Breast epithelium (tissue), 3 donors: Measurements from ENCODE around the gene TCEAL4.

Experiments
- CTCF ChIP-seq, 3 donors: fragments of 450-650 bp; IDR thresholded peaks; one replicate each; pipeline ENCODE4 v1.5.1; 2016 to 2017; ENCODE audit warnings: antibody characterized with exemption in 3 of 3, mild to moderate bottlenecking in 3 of 3, moderate library complexity in 3 of 3
- POLR2A ChIP-seq: fragments of 450-650 bp; IDR thresholded peaks from one replicate; pipeline ENCODE4 v1.6.1; 2016; ENCODE audit warnings: antibody characterized with exemption, mild to moderate bottlenecking, moderate library complexity

- no peak for TF ChIP-seq CTCF (IDR thresholded peaks at IDR 0.05)
- TF ChIP-seq POLR2A: no peak
Observed at GRCh38 chrX:103586659-103587058, 1.3 kb downstream of the TCEAL4 start.
